Measurements from ENCODE around the gene LMO1.

LMO1 gene

GRCh38 chr11:8203414-8203715 is 60.3 kb downstream of the LMO1 start:
- no peak for DNase-seq

- no peak for DNase-seq
Observed at GRCh38 chr11:8202516-8203413, 60.9 kb downstream of the LMO1 start.

GRCh38 chr11:8201644-8202365 is 61.9 kb downstream of the LMO1 start:
- DNase-seq, result no peak

- no peak for DNase-seq
Observed at GRCh38 chr11:8199676-8200075, 64.0 kb downstream of the LMO1 start.

- no peak for DNase-seq
Observed at GRCh38 chr11:8196749-8197148, 66.9 kb downstream of the LMO1 start.

GRCh38 chr11:8194956-8195355 is 68.7 kb downstream of the LMO1 start:
- DNase-seq, result no peak

- no peak for DNase-seq
Observed at GRCh38 chr11:8192896-8193209, 70.8 kb downstream of the LMO1 start.

GRCh38 chr11:8192016-8192895 is 71.4 kb downstream of the LMO1 start:
- DNase-seq, result peak; percentile 24

GRCh38 chr11:8190431-8190830 is 73.2 kb downstream of the LMO1 start:
- DNase-seq, result no peak

- no peak for DNase-seq
Observed at GRCh38 chr11:8186429-8186828, 77.2 kb downstream of the LMO1 start.

- no peak for DNase-seq
Observed at GRCh38 chr11:8183111-8183510, 80.6 kb downstream of the LMO1 start.

- DNase-seq, result no peak
Observed at GRCh38 chr11:8180469-8180868, 83.2 kb downstream of the LMO1 start.

- DNase-seq, result no peak
Observed at GRCh38 chr11:8178297-8178696, 85.4 kb downstream of the LMO1 start.

GRCh38 chr11:8177136-8177535 is 86.5 kb downstream of the LMO1 start:
- no peak for DNase-seq

Measured in amniotic stem cell (primary cell).